A673 (cell line): ENCODE data around the gene NLRP9. TPM values are rescaled to one million over a fixed set of nuclear protein-coding genes. Genes with fewer than 3 reads are reported as not detected.

ENCODE experiments used
- BruUV-seq: library from RNA; stranded (reverse); fragments of 400-500 nt; replicated peaks from 2 replicates; lab custom pipeline; 2021; lab: Mats Ljungman, UMichigan
- CTCF ChIA-PET: fragments of 300-600 bp; sonication (Branson Sonifier 250); formaldehyde crosslinking; loops from one replicate; lab custom pipeline; 2022; ENCODE audit warnings: antibody characterized with exemption; lab: Charles Lee
- POLR2A ChIA-PET: fragments of 300-600 bp; sonication (Branson Sonifier 250); formaldehyde crosslinking; loops from one replicate; lab custom pipeline; 2022; ENCODE audit warnings: antibody characterized with exemption; ENCODE audit not compliant: low non-redundant PET; lab: Charles Lee
- DNase-seq: peaks from one replicate; pipeline ENCODE4 v3.0.0-alpha.2; 2015; ENCODE audit warnings: low spot score
- H3K27ac ChIP-seq: fragments of 200-600 bp; sonication (generic); 2 replicates; pipeline ENCODE4 v1.5.1; 2016; ENCODE audit warnings: mixed run types, low read depth, mild to moderate bottlenecking, mixed read lengths, antibody characterized with exemption, low read length; ENCODE audit not compliant: poor library complexity, severe bottlenecking
- H3K27me3 ChIP-seq: fragments of 200-600 bp; sonication (generic); replicated peaks from 2 replicates; pipeline ENCODE4 v1.6.1; 2017; ENCODE audit warnings: mixed run types, low read depth, mild to moderate bottlenecking, mixed read lengths, antibody characterized with exemption, low read length; ENCODE audit not compliant: insufficient read depth, poor library complexity
- H3K36me3 ChIP-seq: fragments of 200-600 bp; sonication (generic); 2 replicates; pipeline ENCODE4 v1.6.1; 2016; ENCODE audit warnings: mixed run types, mild to moderate bottlenecking, mixed read lengths, antibody characterized with exemption, low read length; ENCODE audit not compliant: insufficient read depth, poor library complexity, severe bottlenecking
- H3K4me1 ChIP-seq: fragments of 200-600 bp; sonication (generic); 2 replicates; pipeline ENCODE4 v1.6.1; 2017; ENCODE audit warnings: mixed run types, mild to moderate bottlenecking, mixed read lengths, antibody characterized with exemption, low read length; ENCODE audit not compliant: insufficient read depth, poor library complexity, severe bottlenecking
- H3K4me3 ChIP-seq: fragments of 200-600 bp; sonication (generic); 2 replicates; pipeline ENCODE4 v1.5.1; 2016; ENCODE audit warnings: low read depth, mixed run types, mild to moderate bottlenecking, mixed read lengths, low read length; ENCODE audit not compliant: poor library complexity, severe bottlenecking
- H3K9me3 ChIP-seq: fragments of 200-600 bp; sonication (generic); 2 replicates; pipeline ENCODE4 v1.6.1; 2016; ENCODE audit warnings: mixed run types, low read depth, mild to moderate bottlenecking, mixed read lengths, antibody characterized with exemption, low read length; ENCODE audit not compliant: poor library complexity, severe bottlenecking
- CTCF ChIP-seq: fragments of 300-800, 200-600 bp; sonication (generic); conservative IDR thresholded peaks from 2 replicates; pipeline ENCODE4 v1.5.1; 2017; ENCODE audit warnings: low read depth, mild to moderate bottlenecking, antibody characterized with exemption, low read length, moderate library complexity, mixed read lengths
- EZH2 ChIP-seq: fragments of 200-600 bp; sonication (generic); IDR thresholded peaks from 2 replicates; pipeline ENCODE4 v1.6.1; 2017; ENCODE audit warnings: borderline replicate concordance, low read depth, mild to moderate bottlenecking, mixed read lengths, antibody characterized with exemption, low read length; ENCODE audit not compliant: poor library complexity, severe bottlenecking
- intact Hi-C: fragments of 100-400 bp; cut with micrococcal nuclease; formaldehyde crosslinking; loops from one replicate; pipeline ENCODE4 v1.10.0; 2022; ENCODE audit not compliant: unreplicated experiment
- total RNA-seq: library from RNA; stranded (reverse); gene quantifications from 2 replicates; pipeline ENCODE4 v1.2.3, GENCODE V29; 2021

NLRP9 gene
- total RNA-seq, 1 experiment from 2014 or later, result not detected

- intact Hi-C loops, result no loop called here
- TF ChIP-seq EZH2 (no peak), CTCF (no peak)
- BruUV-seq, result no TSS peak
- Histone ChIP-seq H3K4me3 (no peak overlapping the region), H3K27ac (no peak overlapping the region), H3K36me3 (peaks cover 35% of the 10 kb centered on the region), H3K9me3 (no peaks in the 10 kb centered on the region), H3K4me1 (no peaks in the 10 kb centered on the region), H3K27me3 (no peaks in the 10 kb centered on the region)
- POLR2A ChIA-PET, result no interaction called here
- CTCF ChIA-PET, result interaction anchor here (0.6 kb wide), 1 partner anchor 32 kb away, joined by 3 read pairs; no protein-coding TSS in a partner anchor
- no peak for DNase-seq
Measured at GRCh38 chr19:55684946-55685681, 53.1 kb downstream of the NLRP9 start.

- no peak overlapping the region for H3K27ac ChIP-seq
- H3K9me3 ChIP-seq, result no peaks in the 10 kb centered on the region
- POLR2A ChIA-PET, result no interaction called here
- TF ChIP-seq EZH2, result no peak
- TF ChIP-seq CTCF, result no peak
- no TSS peak for BruUV-seq
- H3K27me3 ChIP-seq, result no peaks in the 10 kb centered on the region
- H3K4me3 ChIP-seq, result no peak overlapping the region
- no peaks in the 10 kb centered on the region for H3K4me1 ChIP-seq
- intact Hi-C loops, result no loop called here
- DNase-seq, result no peak
- peaks cover 41% of the 10 kb centered on the region for H3K36me3 ChIP-seq
- CTCF ChIA-PET, result no interaction called here
Measured at GRCh38 chr19:55683449-55684261, 54.5 kb downstream of the NLRP9 start.

GRCh38 chr19:55681131-55682092 is 56.8 kb downstream of the NLRP9 start:
- no peak for DNase-seq
- ChIA-PET POLR2A (no interaction called here), CTCF (no interaction called here)
- no peaks in the 10 kb centered on the region for H3K9me3 ChIP-seq
- no peaks in the 10 kb centered on the region for H3K27me3 ChIP-seq
- no TSS peak for BruUV-seq
- no peak overlapping the region for H3K4me3 ChIP-seq
- H3K36me3 ChIP-seq, result peaks cover 49% of the 10 kb centered on the region
- H3K4me1 ChIP-seq, result peaks cover 7% of the 10 kb centered on the region
- intact Hi-C loops, result no loop called here
- TF ChIP-seq CTCF (no peak), EZH2 (no peak)
- no peak overlapping the region for H3K27ac ChIP-seq
